Coronary artery (tissue), 2 donors: ENCODE measurements around the gene UTS2R.

ENCODE experiments used
- DNase-seq: peaks from one replicate; pipeline ENCODE4 v3.0.0-alpha.2; 2017; ENCODE audit warnings: low spot score
- H3K27ac ChIP-seq, 2 donors: fragments of 200-600 bp; sonication (generic); one replicate each; pipeline ENCODE4 v1.5.1; 2016 to 2019
- H3K4me3 ChIP-seq: fragments of 200-600 bp; sonication (generic); 2 replicates; pipeline ENCODE4 v1.5.1; 2016; ENCODE audit warnings: mild to moderate bottlenecking, moderate library complexity
- CTCF ChIP-seq: fragments of 200-600 bp; sonication (generic); IDR thresholded peaks from one replicate; pipeline ENCODE4 v1.5.1; 2019; ENCODE audit warnings: antibody characterized with exemption

Gene UTS2R

GRCh38 chr17:82403662-82404660 is 32.4 kb downstream of the UTS2R start:
- no peak for DNase-seq
- Histone ChIP-seq H3K27ac (no peak overlapping the region), H3K4me3 (no peak overlapping the region)
- no peak for TF ChIP-seq CTCF

GRCh38 chr17:82405051-82405450 is 33.5 kb downstream of the UTS2R start:
- Histone ChIP-seq H3K4me3 (no peak overlapping the region), H3K27ac (no peak overlapping the region)
- no peak for DNase-seq
- no peak for TF ChIP-seq CTCF

GRCh38 chr17:82406131-82406671 is 34.6 kb downstream of the UTS2R start:
- DNase-seq: no peak
- Histone ChIP-seq H3K4me3 (no peak overlapping the region), H3K27ac (no peak overlapping the region)
- TF ChIP-seq CTCF: no peak

- H3K27ac ChIP-seq: no peak overlapping the region
- H3K4me3 ChIP-seq: no peak overlapping the region
- TF ChIP-seq CTCF: no peak
- no peak for DNase-seq
These were observed 35.7 kb downstream of the UTS2R start for GRCh38 chr17:82407255-82407654.

- no peak overlapping the region for H3K27ac ChIP-seq
- TF ChIP-seq CTCF: no peak
- no peak overlapping the region for H3K4me3 ChIP-seq
- DNase-seq: no peak
These were observed 36.8 kb downstream of the UTS2R start for GRCh38 chr17:82408288-82408937.

- H3K4me3 ChIP-seq: no peak overlapping the region
- no peak overlapping the region for H3K27ac ChIP-seq
- TF ChIP-seq CTCF: no peak
- no peak for DNase-seq
These were observed 37.4 kb downstream of the UTS2R start for GRCh38 chr17:82408938-82409318.
